HG02798 (cell line): ENCODE data around the gene LCE1E.

Experiments
- ATAC-seq: cut with Tn5 transposase; IDR thresholded peaks from one replicate; pipeline ENCODE4 v1.9.1; 2021; ENCODE audit warnings: mild to moderate bottlenecking; ENCODE audit not compliant: unreplicated experiment, poor library complexity

LCE1E gene, protein sequence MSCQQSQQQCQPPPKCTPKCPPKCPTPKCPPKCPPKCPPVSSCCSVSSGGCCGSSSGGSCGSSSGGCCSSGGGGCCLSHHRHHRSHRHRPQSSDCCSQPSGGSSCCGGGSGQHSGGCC

GRCh38 chr1:152786077-152786476 is at the start of gene LCE1E:
Gene LCE1E (plus strand): TSS chr1:152786257. CDS start chr1:152787300, 1,043 bp downstream.
- no peak for ATAC-seq

GRCh38 chr1:152737997-152738396 is 48.1 kb upstream of the LCE1E start:
- no peak for ATAC-seq

- ATAC-seq = no peak
These were observed 46.2 kb upstream of the LCE1E start for GRCh38 chr1:152739841-152740240.

- ATAC-seq = no peak
These were observed 44.4 kb upstream of the LCE1E start for GRCh38 chr1:152741656-152742055.

DNA sequence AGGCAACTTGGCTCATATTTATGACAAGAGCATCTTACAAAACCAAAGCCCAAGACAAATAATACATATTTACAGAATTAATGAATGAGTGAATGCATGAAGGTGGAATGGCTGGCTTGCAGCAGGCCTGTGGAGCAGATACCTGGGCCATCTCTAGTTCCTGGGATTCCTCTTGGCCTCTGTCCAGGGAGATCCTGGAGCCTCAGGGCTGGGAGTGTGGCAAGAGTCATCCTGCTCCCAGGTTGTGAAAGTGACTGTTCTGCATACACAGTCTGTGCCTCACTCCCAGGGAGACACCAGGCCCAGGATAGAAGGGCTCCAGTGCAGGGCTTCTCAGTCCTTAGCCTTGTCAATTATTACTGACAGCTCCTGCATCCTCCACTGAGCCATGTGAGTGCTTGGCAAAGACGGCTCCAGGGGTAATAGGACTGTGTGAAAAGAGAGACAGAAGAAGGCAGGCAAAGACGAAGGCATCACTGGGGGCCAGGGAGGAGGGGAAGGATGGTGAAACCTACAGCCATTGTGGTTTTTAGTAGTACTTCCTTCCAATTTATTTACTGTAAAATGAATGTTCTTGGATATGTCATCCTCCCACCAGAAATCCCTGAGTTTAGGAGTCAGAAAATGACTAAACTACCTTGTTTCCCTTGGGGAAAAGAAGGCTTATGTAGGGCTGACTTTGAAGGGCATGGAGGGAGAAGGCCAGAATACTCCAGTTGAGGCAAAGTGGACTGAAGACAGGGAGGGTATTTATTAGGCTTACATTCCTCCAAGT is 42.5 kb upstream of the LCE1E start:
- ATAC-seq = no peak

GRCh38 chr1:152745289-152745704 is 40.8 kb upstream of the LCE1E start:
- ATAC-seq = no peak

DNA sequence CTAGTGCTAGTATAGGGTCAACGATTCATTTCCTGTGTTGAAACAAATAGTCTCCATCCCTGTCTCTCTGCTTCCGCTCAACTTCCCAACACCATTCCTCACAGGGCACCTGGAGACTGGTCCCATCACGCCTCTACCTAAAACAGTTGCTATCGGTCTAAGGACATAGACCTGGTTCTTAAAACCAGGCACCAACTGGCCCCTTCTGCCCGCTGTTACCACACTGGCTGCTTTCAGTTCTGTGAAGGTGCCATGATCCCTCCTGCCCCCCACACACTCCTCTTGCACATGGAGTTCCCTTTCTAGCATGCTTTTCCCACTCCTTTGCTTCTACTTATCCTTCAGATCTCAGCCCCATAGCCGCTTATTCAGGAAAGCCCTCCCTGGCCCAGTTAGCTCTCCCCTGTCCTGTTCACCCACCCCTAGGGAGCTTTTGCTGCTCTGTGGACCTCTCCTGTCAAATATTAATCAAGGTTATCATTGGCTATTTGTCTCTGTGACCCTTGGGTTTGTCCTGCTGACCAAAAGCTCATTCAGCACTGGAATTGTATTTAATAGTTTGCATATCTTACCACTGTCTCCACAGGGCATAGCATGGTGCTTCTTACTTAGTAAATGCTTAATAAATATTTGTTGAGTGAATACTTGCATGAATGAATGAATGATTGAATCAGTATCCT is 40.2 kb upstream of the LCE1E start:
- no peak for ATAC-seq

GRCh38 chr1:152747831-152748230 is 38.2 kb upstream of the LCE1E start:
- no peak for ATAC-seq

DNA sequence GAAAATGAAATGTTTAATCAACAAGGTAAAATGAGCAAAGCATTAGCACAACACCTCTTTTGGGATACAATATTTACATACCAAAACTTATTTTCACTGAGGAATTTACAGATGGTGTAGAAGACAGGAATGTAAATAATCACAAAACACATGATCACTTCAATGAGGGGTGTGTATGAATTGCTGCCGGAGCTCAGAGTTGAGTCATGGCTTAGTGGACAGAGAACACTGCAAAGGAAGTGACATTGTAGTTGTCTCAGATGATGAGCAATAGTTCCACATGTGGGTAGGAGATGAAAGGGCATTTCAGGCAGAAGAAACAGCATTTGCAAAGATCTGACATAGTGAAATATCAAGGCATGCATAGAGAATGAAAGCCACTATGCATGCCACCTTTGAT is 33.8 kb upstream of the LCE1E start:
- no peak for ATAC-seq

GRCh38 chr1:152753586-152753985 is 32.5 kb upstream of the LCE1E start:
- ATAC-seq = no peak

- ATAC-seq = no peak
These were observed 29.2 kb upstream of the LCE1E start for GRCh38 chr1:152756872-152757271.

GRCh38 chr1:152757747-152758146 is 28.3 kb upstream of the LCE1E start, which contains the start of gene KPRP:
Gene KPRP (plus strand): TSS chr1:152758025. CDS start chr1:152759589, 1,564 bp downstream.
- ATAC-seq = no peak

- no peak for ATAC-seq
These were observed 27.4 kb upstream of the LCE1E start for GRCh38 chr1:152758636-152759035.

DNA sequence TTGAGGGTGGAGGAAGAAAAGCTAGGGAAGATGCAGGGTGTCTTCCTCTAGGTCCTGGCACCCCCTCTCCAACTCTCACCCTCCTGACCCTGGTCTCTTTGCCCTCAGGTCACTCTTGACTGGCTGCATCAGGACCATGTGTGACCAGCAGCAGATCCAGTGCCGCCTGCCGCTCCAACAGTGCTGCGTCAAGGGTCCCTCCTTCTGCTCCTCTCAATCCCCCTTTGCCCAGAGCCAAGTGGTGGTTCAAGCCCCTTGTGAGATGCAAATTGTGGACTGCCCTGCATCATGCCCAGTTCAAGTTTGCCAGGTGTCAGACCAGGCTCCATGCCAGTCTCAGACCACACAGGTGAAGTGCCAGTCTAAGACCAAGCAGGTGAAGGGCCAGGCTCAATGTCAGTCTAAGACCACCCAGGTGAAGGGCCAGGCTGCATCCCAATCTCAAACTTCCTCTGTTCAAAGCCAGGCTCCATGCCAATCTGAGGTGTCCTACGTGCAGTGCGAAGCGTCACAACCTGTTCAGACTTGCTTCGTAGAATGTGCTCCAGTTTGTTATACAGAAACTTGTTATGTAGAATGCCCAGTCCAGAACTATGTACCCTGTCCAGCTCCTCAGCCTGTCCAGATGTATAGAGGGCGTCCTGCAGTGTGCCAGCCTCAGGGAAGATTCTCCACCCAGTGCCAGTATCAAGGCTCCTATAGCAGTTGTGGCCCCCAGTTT is 26.4 kb upstream of the LCE1E start:
- ATAC-seq = no peak

DNA sequence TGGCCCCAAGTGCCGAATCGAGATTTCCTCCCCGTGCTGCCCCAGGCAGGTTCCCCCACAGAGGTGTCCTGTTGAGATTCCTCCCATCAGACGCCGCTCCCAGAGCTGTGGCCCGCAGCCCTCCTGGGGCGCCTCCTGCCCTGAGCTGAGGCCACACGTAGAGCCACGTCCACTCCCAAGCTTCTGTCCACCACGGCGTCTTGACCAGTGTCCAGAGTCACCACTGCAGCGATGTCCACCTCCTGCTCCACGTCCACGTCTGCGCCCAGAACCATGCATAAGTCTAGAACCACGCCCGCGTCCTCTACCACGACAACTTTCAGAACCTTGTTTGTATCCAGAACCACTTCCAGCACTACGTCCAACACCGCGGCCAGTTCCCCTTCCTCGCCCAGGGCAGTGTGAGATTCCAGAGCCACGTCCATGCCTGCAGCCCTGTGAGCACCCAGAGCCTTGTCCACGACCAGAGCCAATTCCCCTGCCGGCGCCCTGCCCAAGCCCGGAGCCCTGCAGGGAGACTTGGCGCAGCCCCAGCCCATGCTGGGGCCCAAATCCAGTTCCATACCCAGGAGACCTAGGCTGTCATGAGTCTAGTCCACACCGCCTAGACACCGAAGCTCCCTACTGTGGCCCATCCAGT is 25.4 kb upstream of the LCE1E start:
- no peak for ATAC-seq

- ATAC-seq = no peak
These were observed 24.3 kb upstream of the LCE1E start for GRCh38 chr1:152761609-152762213.

DNA sequence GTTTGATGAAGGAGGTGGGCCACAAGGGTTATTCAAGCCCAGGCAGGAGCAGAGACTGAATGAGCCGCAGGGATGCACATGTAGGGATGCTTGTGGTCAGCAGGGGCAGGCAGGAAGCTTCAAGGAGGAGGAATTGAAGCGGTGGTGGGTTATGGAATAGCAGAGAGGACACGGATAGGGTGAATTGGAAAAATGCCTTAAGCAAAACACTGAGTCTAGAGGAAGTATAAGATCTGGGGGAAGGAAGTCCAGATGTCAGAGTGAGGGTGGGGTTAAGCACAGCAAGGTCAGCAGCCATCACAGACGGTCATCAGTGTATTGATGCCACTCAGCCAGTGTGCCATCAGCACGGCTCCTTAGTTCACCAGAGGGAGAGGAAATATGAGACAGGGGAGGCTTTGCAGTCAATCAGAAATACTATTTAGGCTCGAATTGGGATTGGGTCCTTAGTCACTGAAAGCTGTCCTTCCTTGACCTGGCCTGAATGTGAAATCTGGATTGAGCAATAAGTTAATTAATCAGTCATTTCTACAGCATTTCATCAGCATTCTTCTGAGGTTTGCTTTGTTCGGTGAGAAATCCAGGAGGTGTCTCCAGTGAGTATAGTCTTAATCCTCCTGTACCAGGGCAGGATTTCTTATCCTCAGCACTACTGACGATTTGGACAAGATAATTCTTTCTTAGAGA is 17.1 kb upstream of the LCE1E start:
- no peak for ATAC-seq

DNA sequence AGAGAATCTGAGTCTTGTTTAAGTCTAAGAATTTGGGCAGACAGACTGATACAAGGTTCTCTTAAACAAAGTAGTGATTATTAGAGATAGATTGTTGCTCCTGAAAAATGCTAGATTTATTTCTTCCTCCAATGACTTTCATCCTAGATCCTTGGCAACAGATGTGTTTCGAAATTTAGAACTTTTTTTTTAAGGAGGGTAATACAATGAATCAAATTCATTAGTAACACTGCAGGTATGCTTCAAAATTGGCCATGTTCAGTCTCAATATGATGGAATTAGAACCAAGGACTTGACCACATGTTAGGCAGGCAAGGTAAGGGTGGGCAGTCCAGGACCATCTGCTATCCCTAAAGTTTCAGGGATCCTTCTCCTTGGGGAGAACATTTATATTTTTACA is 15.6 kb upstream of the LCE1E start:
- no peak for ATAC-seq

- ATAC-seq = no peak
These were observed 11.2 kb upstream of the LCE1E start, which contains the start of gene LCE1F for GRCh38 chr1:152774875-152775274. Gene LCE1F (plus strand): TSS chr1:152775140. CDS start chr1:152776372, 1,232 bp downstream.
